CD4-positive, alpha-beta T cell (primary cell): ENCODE results near the gene EDAR. TPM values are rescaled to one million over a fixed set of nuclear protein-coding genes. Genes with fewer than 3 reads are reported as not detected.

Experiments
- ATAC-seq: fragments of 200-7000 bp; cut with Tn5 transposase; one replicate; pipeline ENCODE4 v1.10.0; 2022; ENCODE audit warnings: mild to moderate bottlenecking; ENCODE audit not compliant: poor library complexity
- CTCF ChIA-PET: fragments of 350-600 bp; sonication (Branson Sonifier 250); formaldehyde crosslinking; loops from one replicate; lab custom pipeline; 2021; ENCODE audit warnings: antibody characterized with exemption, inconsistent platforms; lab: Charles Lee
- POLR2A ChIA-PET: fragments of 350-600 bp; sonication (Branson Sonifier 250); formaldehyde crosslinking; loops from one replicate; lab custom pipeline; 2021; ENCODE audit warnings: antibody characterized with exemption, inconsistent platforms; lab: Charles Lee
- DNase-seq, 14 experiments: peaks; one replicate each; pipeline ENCODE4 v3.0.0-alpha.2; 2013 to 2020; ENCODE audit warnings: mixed read lengths in 2 of 14
- H3K27ac ChIP-seq, 2 donors: one replicate each; pipeline versions ENCODE4 v1.5.1 to v1.7.0; 2013; ENCODE audit warnings: low read length in 2 of 2, low read depth in 1 of 2, mild to moderate bottlenecking in 1 of 2
- H3K27me3 ChIP-seq, 2 experiments: 1 replicate in 1 of 2; 2 replicates in 1 of 2; pipeline versions ENCODE4 v1.6.1 to v1.7.0; 2013; ENCODE audit warnings: low read length in 2 of 2, control low read depth in 1 of 2, mild to moderate bottlenecking in 1 of 2, moderate library complexity in 1 of 2; ENCODE audit not compliant: insufficient read depth in 2 of 2, control insufficient read depth in 1 of 2
- H3K36me3 ChIP-seq: one replicate; pipeline ENCODE4 v1.6.1; 2013; ENCODE audit warnings: low read length, control low read depth; ENCODE audit not compliant: insufficient read depth
- H3K4me1 ChIP-seq: one replicate; pipeline ENCODE4 v1.6.1; 2013; ENCODE audit warnings: low read length, control low read depth; ENCODE audit not compliant: insufficient read depth
- H3K4me3 ChIP-seq: one replicate; pipeline ENCODE4 v1.5.1; 2013; ENCODE audit warnings: mild to moderate bottlenecking, low read length, moderate library complexity
- H3K9me3 ChIP-seq, 2 experiments: 1 replicate in 1 of 2; 2 replicates in 1 of 2; pipeline versions ENCODE4 v1.6.1 to v1.7.0; 2013; ENCODE audit warnings: low read length in 2 of 2, mild to moderate bottlenecking in 2 of 2, control low read depth in 1 of 2, moderate library complexity in 1 of 2; ENCODE audit not compliant: control insufficient read depth in 1 of 2, insufficient read depth in 1 of 2
- H3K27ac Mint-ChIP-seq: one replicate; pipeline ENCODE4 v1.8.0; 2020; ENCODE audit warnings: mixed read lengths
- H3K27me3 Mint-ChIP-seq: one replicate; pipeline ENCODE4 v1.8.0; 2021; ENCODE audit warnings: mixed read lengths
- H3K36me3 Mint-ChIP-seq: one replicate; pipeline ENCODE4 v1.8.0; 2021; ENCODE audit warnings: low read depth, mixed read lengths
- H3K4me1 Mint-ChIP-seq: one replicate; pipeline ENCODE4 v1.8.0; 2021; ENCODE audit warnings: low read depth, mixed read lengths
- H3K4me3 Mint-ChIP-seq: one replicate; pipeline ENCODE4 v1.8.0; 2020; ENCODE audit warnings: mild to moderate bottlenecking, mixed read lengths
- H3K9me3 Mint-ChIP-seq: one replicate; pipeline ENCODE4 v1.8.0; 2020; ENCODE audit warnings: mixed read lengths
- intact Hi-C, 2 experiments: fragments of 100-400 bp; cut with DNase I in 1 of 2; cut with micrococcal nuclease in 1 of 2; formaldehyde crosslinking; loops; one replicate each; pipeline versions ENCODE4 v1.15.1 to v1.9.0; 2023 to 2025; cut with DNase I, micrococcal nuclease
- total RNA-seq, 174 experiments: library from RNA in 2 of 174; stranded (reverse) in 2 of 174; gene quantifications; one replicate each; pipeline ENCODE4 v1.2.3 and lab custom pipeline; 2021 to 2026
- TF ChIP-seq, protein P1 (sequence below): fragments of 200-600 bp; IDR thresholded peaks from one replicate; pipeline ENCODE4 v1.8.0; 2022; ENCODE audit warnings: antibody characterized with exemption, mild to moderate bottlenecking

EDAR gene
- total RNA-seq, 2 experiments from 2014 or later, result 9.4 to 10.3 TPM

DNA sequence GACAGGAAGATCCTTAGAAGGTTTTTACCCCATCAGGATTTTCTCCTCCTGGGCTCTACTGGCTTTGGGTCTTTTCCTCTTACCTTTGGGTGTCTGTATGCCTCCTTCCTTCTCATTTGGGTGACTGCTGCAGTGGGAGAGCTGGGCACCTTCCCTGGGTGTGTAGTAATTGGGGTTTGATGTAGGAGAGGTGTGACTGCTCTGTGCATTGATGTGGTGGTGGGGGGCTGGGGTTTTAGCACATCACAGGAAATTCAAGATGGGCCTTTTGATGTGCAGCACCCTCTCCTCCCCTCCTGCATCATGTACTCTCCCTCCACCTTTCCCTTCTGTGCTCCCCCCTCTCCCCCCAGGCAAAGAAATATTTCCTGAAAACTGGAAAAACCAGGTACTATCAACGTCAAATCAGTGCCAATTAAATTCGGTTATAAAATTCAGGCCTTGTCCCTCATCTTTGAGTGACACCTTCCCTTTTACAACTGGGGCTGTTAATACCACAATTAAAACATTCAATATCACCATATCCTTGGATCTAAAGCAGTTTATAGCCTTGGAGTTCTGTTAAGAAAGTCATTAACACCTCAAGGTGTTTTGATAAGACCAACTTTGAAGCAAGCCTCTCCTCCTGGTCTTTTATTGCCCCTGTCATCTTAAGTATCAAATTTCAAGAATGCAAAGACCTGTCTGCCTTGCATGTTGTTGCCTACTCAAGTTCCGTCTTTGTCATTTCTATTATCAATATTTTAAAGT lies 23.3 kb downstream of the EDAR start:
- H3K36me3 Mint-ChIP-seq, result no peaks in the 10 kb centered on the region
- H3K4me3 ChIP-seq, result peak overlapping the region; percentile 35
- no peaks in the 10 kb centered on the region for H3K36me3 ChIP-seq
- H3K4me1 ChIP-seq, result peaks cover 74% of the 10 kb centered on the region
- peak overlapping the region; percentile 76 for H3K4me3 Mint-ChIP-seq
- POLR2A ChIA-PET, result interaction anchor here (0.9 to 1.0 kb wide), 2 partner anchors 66 to 83 kb away, joined by 3 to 6 read pairs; no protein-coding TSS in a partner anchor
- peaks cover 95% of the 10 kb centered on the region for H3K4me1 Mint-ChIP-seq
- no peaks in the 10 kb centered on the region for H3K9me3 Mint-ChIP-seq
- ATAC-seq (peak; percentile 85), DNase-seq (peak; percentile 17 to 73 (median 47))
- H3K9me3 ChIP-seq, result no peaks in the 10 kb centered on the region
- no peak overlapping the region for H3K27ac ChIP-seq
- no peaks in the 10 kb centered on the region for H3K27me3 Mint-ChIP-seq
- H3K27me3 ChIP-seq, result no peaks in the 10 kb centered on the region
- H3K27ac Mint-ChIP-seq, result peak overlapping the region; percentile 82
- intact Hi-C loops, result loop anchor here in 1 of 2 experiments (1.0 to 2.0 kb wide), 2 partner anchors 7 to 21 kb away; no protein-coding TSS in a partner anchor
- CTCF ChIA-PET, result no interaction called here
- TF ChIP-seq, protein P1, sequence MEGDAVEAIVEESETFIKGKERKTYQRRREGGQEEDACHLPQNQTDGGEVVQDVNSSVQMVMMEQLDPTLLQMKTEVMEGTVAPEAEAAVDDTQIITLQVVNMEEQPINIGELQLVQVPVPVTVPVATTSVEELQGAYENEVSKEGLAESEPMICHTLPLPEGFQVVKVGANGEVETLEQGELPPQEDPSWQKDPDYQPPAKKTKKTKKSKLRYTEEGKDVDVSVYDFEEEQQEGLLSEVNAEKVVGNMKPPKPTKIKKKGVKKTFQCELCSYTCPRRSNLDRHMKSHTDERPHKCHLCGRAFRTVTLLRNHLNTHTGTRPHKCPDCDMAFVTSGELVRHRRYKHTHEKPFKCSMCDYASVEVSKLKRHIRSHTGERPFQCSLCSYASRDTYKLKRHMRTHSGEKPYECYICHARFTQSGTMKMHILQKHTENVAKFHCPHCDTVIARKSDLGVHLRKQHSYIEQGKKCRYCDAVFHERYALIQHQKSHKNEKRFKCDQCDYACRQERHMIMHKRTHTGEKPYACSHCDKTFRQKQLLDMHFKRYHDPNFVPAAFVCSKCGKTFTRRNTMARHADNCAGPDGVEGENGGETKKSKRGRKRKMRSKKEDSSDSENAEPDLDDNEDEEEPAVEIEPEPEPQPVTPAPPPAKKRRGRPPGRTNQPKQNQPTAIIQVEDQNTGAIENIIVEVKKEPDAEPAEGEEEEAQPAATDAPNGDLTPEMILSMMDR, result no peak

DNA sequence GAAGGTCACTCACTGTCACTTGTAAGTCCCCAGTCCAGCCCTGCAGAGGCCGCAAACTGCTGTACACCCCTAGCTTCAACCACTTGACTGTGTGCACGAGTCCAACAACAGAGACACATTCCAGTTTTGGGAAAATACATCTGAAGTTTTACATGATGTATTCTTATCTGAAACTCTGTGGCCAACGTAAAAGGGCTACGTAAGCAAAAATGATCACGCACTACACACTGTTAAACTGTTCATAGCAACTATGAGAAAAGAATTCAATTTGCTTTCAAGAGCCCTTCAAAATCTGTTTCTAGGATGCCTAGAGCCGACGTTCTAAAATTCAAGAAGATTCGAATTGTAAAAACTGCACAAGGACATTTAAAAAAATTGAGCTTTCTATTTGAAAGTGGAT lies 26.0 kb downstream of the EDAR start:
- H3K36me3 ChIP-seq, result no peaks in the 10 kb centered on the region
- intact Hi-C loops, result no loop called here
- H3K27me3 Mint-ChIP-seq, result no peaks in the 10 kb centered on the region
- no peaks in the 10 kb centered on the region for H3K9me3 Mint-ChIP-seq
- peak overlapping the region; percentile 82 for H3K27ac Mint-ChIP-seq
- CTCF ChIA-PET, result no interaction called here
- peaks cover 94% of the 10 kb centered on the region for H3K4me1 Mint-ChIP-seq
- POLR2A ChIA-PET, result interaction anchor here (0.7 kb wide), 1 partner anchor 22 kb away, joined by 3 read pairs; no protein-coding TSS in a partner anchor
- ATAC-seq (no peak), DNase-seq (no peak)
- H3K36me3 Mint-ChIP-seq, result peaks cover 7% of the 10 kb centered on the region
- no peak overlapping the region for H3K27ac ChIP-seq
- H3K27me3 ChIP-seq, result no peaks in the 10 kb centered on the region
- H3K9me3 ChIP-seq, result no peaks in the 10 kb centered on the region
- H3K4me3 Mint-ChIP-seq, result peak overlapping the region; percentile 57
- peaks cover 78% of the 10 kb centered on the region for H3K4me1 ChIP-seq
- TF ChIP-seq, protein P1, result no peak
- H3K4me3 ChIP-seq, result no peak overlapping the region

DNA sequence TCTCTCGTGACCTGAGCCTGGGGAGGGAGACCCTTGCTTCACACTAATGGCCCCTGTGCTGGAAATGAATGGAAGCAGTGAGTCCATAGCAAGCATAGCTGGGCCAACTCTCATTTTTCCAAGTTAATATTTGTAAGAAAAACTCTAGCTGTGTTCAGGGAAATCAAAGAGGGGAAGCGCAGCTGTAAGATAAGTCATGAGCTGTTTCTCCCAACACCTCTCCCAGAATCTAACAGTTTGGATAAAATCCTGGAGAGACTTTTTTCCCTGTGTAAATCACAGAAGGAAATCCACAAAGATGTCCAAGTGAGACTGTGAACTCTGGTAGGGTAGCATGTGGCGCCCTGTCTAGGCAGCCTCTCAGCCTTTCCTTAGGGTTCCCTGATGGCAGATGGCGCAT lies 27.2 kb downstream of the EDAR start:
- Mint-ChIP-seq H3K4me1 (peaks cover 93% of the 10 kb centered on the region), H3K4me3 (peak overlapping the region; percentile 38), H3K36me3 (peaks cover 16% of the 10 kb centered on the region), H3K9me3 (no peaks in the 10 kb centered on the region), H3K27ac (peak overlapping the region; percentile 72), H3K27me3 (no peaks in the 10 kb centered on the region)
- no peaks in the 10 kb centered on the region for H3K9me3 ChIP-seq
- intact Hi-C loops, result no loop called here
- no peak for ATAC-seq
- peaks cover 80% of the 10 kb centered on the region for H3K4me1 ChIP-seq
- no peaks in the 10 kb centered on the region for H3K36me3 ChIP-seq
- ChIA-PET CTCF (no interaction called here), POLR2A (interaction anchor here (1.8 kb wide), 1 partner anchor 70 kb away, joined by 6 read pairs; no protein-coding TSS in a partner anchor)
- no peak for DNase-seq
- no peaks in the 10 kb centered on the region for H3K27me3 ChIP-seq
- TF ChIP-seq, protein P1, result no peak
- no peak overlapping the region for H3K4me3 ChIP-seq
- no peak overlapping the region for H3K27ac ChIP-seq
